ENCODE data around the gene OSBPL8.

Gene OSBPL8

GRCh38 chr12:76464631-76465166, 94.9 kb downstream of the OSBPL8 start:
- DNase-seq, result no peak

- peak; percentile 47 for DNase-seq
These were observed 96.8 kb downstream of the OSBPL8 start for GRCh38 chr12:76462668-76463224.

GRCh38 chr12:76460807-76461206, 98.8 kb downstream of the OSBPL8 start:
- DNase-seq, result no peak

DNA sequence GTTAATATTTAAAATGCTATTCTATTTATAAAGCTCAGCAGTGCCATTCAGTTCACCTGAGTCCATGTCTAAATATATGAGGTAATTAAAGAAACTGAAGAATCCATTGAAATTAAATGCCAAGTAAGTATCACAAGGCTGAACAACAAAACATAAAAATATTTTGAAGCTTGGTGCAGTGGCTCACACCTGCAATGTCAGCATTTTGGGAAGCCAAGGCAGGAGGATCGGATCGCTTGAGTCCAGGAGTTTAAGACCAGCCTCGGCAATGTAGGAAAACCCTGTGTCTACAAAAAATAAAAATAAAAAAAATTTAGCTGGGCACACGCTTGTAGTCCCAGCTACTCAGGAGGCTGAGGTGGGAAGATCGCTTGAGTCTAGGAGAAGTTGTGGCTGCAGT, 101.8 kb downstream of the OSBPL8 start:
- no peak for DNase-seq

DNA sequence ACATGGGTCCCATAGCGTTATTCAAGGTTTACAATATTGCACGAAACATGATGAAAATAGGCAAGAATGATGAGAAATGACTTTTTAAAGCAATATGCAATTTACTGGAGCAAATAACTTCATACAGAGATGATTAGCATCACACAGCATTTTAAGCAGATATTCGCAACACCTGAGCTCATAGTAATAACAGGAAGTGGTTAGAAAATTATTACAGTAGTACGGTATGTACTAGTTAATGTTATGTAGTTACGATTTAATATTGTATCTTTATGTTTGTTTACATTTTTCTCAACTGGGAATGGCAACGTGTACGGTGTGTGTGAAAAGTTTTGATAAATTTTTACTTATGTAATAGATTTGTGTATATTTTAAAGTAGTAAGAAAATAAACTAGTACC, 102.6 kb downstream of the OSBPL8 start:
- no peak for DNase-seq

DNA sequence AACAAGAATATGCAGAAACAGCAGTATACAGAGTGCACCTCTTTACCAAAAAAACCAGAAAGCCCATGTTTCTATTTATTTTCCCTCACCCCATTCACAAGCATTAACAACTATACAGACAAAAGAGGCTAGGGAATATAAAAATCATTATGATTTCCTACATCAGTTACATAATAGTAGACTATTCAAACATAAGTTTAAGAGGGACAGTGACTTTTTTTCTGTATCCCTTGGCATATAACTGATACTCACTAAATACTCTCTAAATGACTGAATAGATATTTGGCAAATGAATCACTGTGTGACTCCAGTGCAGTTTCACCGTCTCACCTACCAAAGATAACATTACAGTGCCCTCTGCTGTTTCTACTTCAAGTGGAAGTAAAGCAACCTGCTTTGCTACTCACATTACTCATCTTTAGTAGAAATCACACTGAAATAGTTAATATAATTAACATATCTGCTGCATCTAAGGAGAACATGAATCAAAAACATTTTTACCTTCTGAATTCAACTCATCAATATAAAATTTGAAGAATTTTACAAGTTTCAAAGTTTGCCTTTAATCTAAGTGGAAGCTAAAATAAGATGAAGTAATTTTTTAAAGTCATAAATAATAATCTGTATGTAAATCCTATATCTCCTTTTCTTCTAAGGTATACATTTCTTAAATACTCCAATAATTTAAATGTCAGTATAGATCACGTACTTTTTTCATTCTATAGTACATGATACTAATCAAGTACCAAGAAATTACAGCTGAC, 103.8 kb downstream of the OSBPL8 start:
- DNase-seq, result peak; percentile 92

GRCh38 chr12:76451528-76451927, 108.0 kb downstream of the OSBPL8 start:
- no peak for DNase-seq

- peak; percentile 80 for DNase-seq
These were observed 108.9 kb downstream of the OSBPL8 start for GRCh38 chr12:76450690-76451089.

DNA sequence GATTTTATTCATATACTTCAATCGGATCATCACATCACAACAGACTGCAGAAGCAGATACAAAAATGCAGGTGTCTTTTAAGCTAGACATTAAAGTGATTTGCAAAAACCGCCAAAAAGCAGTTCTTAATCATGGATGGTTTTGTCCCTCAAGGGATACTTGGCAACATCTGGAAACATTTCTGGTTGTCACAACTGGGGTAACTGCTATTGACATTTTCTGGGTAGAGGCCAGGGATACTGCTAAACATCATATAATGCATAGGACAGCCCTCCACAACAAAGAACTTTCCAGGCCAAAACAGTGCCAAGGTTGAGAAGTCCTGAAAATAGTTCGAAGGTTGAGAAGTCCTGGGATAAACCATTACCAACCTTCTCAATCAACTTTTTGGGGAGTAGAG, 109.6 kb downstream of the OSBPL8 start:
- DNase-seq, result peak; percentile 25

- peak; percentile 77 for DNase-seq
These were observed 110.0 kb downstream of the OSBPL8 start for GRCh38 chr12:76449583-76449982.

- no peak for DNase-seq
These were observed 110.6 kb downstream of the OSBPL8 start for GRCh38 chr12:76449016-76449415.

GRCh38 chr12:76446090-76446489, 113.5 kb downstream of the OSBPL8 start:
- no peak for DNase-seq

GRCh38 chr12:76445462-76445861, 114.1 kb downstream of the OSBPL8 start:
- DNase-seq, result peak; percentile 35

- DNase-seq, result no peak
These were observed 115.1 kb downstream of the OSBPL8 start for GRCh38 chr12:76444408-76444984.

GRCh38 chr12:76441016-76441415, 118.6 kb downstream of the OSBPL8 start:
- DNase-seq, result no peak

DNA sequence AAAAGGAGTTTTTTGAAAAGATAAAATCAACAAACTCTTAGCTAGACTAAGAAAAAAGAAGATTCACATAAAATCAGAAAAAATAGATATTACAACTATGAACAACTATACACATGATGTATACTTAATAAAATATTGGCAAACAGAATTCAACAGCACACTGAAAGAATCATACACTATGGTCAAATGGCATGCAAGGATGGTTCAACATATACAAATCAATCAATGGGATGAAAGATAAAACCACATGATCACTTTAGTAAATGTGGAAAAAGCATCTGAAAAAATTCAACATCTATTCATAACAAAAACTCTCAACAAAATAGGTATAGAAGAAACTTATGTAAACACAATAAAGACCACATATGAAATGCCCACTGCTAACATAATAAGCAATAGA, 126.8 kb downstream of the OSBPL8 start:
- no peak for DNase-seq

- no peak for DNase-seq
These were observed 131.5 kb downstream of the OSBPL8 start for GRCh38 chr12:76428117-76428516.

DNA sequence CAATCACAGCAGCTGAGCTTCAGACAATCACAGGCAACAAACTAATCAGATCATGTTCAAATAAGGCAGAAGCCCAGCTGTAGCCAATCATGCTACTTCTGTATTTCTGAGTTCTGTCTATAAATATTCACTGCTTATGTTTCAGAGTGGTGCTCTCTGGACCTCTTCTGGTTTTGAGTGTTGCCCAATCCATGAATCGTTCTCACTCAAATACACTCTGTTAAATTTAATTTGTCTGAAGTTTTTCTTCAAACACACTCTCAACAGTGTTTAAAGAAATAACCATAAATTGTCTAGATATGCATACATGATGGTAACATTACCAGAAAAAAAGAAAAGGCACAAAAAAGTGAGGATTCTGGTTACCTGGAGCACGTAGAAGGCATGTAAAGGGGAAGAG, 133.4 kb downstream of the OSBPL8 start:
- DNase-seq, result no peak

- no peak for DNase-seq
These were observed 134.6 kb downstream of the OSBPL8 start for GRCh38 chr12:76424941-76425340.

- peak; percentile 51 for DNase-seq
These were observed 136.8 kb downstream of the OSBPL8 start for GRCh38 chr12:76422543-76423438.

DNA sequence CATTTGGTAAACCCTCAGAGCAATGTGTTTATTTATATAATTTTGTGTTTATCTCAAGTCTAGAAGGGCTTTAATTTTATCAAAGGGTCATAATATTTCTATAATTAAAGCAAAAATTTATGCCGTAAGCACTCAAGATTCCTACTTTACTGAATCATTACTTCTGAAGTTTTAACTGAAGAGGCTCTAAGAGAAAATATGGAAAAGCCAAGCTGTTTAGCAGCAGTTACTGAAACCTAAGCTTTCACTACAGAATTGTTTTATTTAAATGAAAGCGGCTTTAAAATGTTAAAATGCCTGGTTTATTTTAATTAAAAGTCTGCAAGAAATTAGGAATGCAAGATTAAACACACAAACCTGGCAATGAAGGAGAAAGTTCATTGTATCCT, 137.4 kb downstream of the OSBPL8 start:
- DNase-seq, result no peak

DNA sequence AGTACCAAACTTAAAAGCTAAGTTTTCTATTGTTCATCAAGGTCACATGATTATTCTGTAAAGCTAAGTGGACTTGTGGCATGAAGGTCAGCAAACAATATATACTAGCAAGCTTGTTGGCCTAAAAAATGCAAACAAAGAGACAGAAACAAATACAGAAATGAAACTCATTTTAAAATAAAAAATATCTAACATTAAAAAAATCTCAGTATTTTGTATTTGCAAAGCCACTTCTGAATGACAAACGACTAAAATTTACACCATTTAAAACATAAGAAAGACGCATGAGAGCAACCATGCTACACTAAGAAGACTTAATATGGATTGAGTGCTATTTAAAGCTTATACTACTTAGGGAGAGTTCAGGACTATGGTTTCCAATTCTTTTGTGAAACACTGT, 138.5 kb downstream of the OSBPL8 start:
- no peak for DNase-seq

GRCh38 chr12:76420222-76420621, 139.3 kb downstream of the OSBPL8 start:
- no peak for DNase-seq
